HG02870 (cell line): ENCODE results near the gene GALNT11.

Experiments
- ATAC-seq: cut with Tn5 transposase; IDR thresholded peaks from one replicate; pipeline ENCODE4 v1.9.1; 2021; ENCODE audit warnings: mild to moderate bottlenecking, moderate library complexity; ENCODE audit not compliant: unreplicated experiment

GALNT11 gene

GRCh38 chr7:152144557-152145245 is 119.2 kb downstream of the GALNT11 start:
- ATAC-seq = no peak

GRCh38 chr7:152145853-152146466 is 120.5 kb downstream of the GALNT11 start:
- ATAC-seq = no peak

DNA sequence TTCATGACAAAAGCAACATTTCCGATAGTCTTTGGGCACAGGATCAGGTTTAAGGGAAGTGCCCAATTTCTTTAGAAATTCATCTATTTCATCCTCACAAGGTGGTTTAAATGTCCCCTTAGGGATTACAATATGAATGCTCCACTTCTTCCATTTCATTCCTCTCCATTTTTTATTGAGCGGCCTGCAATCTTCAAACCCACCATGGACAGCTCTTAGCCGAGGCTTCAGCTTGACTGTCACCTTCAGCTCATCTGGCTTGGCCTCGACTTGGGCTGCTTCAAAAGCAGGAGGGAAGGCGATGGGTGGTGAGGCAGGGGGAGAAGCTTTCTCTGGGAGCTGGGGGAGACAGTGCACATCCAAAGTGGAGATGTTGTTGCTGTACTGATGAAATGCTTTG is 123.2 kb downstream of the GALNT11 start:
- ATAC-seq = no peak

GRCh38 chr7:152149363-152149762 is 123.9 kb downstream of the GALNT11 start:
- ATAC-seq = no peak

DNA sequence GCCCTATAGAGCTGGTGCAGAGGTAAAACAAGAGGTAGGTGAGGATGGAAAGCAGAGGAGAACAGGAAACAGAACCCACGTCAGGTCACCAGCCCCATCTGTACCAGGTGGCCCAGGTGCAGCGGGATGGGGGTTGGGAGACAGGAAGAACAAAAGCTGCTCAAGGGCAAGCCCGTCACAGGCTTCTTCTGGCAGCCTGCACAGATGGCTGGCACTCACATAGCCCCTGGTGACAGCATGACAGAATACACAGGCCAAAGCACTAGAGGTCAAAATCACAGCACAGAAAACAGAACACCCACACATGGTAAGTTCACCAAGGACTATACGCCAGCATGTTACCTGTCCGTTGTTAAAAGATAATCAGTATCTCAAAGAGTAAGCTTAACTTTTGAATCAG is 126.8 kb downstream of the GALNT11 start:
- ATAC-seq = no peak

DNA sequence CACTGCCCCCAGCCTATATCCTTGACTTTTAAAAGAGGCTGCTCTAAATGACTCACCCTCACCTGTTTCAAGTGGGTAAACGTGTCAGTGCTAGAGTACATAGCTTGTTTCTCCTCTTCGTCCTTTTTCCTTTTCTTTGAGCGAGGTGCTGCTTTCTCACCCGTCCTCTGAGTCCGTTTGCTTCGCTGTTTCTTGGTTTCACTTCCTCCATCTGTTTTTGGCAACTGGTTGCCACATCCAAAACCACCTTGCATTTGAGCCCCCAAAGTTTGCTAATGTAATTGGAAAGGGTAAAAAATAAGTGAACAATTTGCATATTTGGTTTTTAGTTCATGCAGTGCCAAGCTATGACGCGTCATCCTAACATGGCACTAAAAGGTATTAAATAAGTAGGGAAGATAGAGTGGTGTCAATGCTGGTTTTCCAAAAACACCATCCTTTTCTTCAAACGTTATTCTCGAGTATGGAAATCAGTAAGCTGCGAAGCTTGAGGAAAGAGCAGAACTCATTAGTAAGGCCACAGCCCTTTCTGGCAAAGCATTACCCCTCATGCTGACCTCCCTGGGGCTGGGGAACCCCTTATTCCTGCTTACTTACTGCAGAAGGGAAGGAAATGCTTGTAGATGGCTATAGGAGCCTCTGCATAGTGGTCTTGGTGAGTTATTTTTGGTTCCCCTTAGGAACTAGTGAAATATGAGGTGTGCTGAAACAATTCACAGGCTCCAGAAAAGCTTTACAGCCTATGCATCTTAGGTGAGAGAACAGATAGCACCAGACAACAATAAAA is 133.5 kb downstream of the GALNT11 start:
- peak; percentile 90 for ATAC-seq

DNA sequence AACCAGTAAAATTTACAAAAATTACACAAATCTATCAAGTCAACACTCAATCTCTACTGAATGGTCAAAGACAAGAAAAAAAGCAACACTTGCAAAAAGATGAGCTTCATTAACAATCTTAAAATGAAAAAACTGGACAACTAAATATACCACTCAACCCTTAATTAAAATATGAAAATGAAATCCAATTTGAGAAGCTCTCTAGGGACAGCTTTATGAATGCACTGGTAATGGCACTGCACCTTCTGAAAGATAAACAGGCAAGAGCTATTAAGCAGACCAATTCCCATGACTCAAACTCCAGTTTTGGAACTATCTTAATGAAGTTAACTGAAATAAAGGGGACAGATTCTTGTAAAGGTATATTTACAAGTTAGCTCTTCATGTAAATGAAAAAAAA is 135.7 kb downstream of the GALNT11 start:
- ATAC-seq = no peak

DNA sequence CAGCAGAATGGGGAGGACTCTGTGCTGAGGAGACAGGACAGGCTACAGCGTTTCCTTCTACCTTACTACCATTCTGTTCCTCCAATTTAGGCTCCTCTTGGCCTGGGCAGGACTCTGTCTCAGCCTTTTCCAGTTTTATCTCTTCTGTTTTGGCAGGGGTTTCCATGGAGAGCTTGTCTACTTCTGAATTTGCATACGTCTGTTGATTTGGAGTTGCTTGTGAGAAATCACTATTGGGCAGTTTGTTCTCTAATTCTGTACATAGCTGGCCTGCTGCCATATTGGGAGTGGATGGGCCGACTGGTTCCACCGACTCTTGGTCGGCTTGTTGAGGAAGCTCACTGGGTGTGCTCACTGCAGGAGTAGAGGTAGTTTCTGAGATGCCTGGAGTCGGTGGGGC is 136.8 kb downstream of the GALNT11 start:
- no peak for ATAC-seq
